Measurements from ENCODE around the gene SLC26A1.

The SLC26A1 gene

DNA sequence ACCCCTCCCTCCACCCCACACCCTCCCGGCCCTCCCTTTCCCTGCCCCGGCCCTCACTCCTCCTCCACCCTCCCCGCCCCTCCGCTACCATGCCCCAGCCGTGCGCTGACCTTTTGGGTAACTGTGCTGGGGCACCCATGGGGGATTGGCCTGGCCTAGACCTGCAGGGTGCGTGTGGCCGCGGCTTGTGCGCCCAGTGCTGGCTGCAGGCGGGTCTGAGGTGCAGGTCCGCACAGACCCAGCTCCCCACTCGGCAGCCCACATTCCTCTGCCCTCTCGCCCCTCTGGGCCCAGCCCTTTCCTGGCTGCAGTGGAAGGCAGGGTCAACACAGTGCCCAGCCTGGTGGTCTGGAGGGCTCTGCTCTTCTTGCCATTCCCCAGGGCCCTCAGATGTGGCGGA, 42.9 kb upstream of the SLC26A1 start:
- Histone ChIP-seq H3K9me3 (ENCODE audit: control insufficient read depth in 2 of 2, low read length in 2 of 2) (no peaks in the 10 kb centered on the region), H3K4me1 (ENCODE audit: control insufficient read depth, insufficient read depth, low read length) (peaks cover 19% of the 10 kb centered on the region), H3K9ac (ENCODE audit: low read length in 2 of 2) (no peak overlapping the region), H3K27ac (ENCODE audit: low read length) (no peak overlapping the region), H3K27me3 (ENCODE audit: control insufficient read depth in 1 of 2, insufficient read depth in 2 of 2, low read length in 2 of 2) (peaks cover 8 to 11% of the 10 kb centered on the region in 2 donors), H3K4me3 (ENCODE audit: low read length in 2 of 2) (no peak overlapping the region), H3K36me3 (ENCODE audit: control insufficient read depth in 2 of 2, insufficient read depth in 2 of 2, low read length in 2 of 2) (no peaks in the 10 kb centered on the region)

DNA sequence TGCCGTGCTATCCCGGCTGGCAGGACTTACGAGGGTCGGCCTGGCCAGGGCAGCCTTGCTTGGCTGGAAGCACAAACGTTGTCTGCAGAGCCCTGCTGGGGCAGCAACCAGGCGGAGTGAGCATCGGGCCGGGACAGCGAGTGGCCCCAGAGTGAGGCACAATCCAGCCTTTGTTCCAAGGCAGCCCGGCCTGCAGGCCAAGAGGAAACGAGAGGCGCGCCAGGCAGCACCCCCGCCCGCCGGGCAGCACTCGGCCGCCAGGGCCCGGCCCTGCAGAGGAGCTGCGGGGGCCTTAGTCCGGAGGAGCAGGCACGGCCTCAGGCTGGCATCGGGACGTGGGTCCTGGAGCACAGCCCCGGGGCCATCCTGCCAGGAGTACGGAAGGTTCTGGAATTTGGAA, 42.3 kb upstream of the SLC26A1 start:
- peaks cover 14% of the 10 kb centered on the region for H3K4me1 ChIP-seq (ENCODE audit: control insufficient read depth, insufficient read depth, low read length)
- peaks cover 6 to 13% of the 10 kb centered on the region in 2 donors for H3K27me3 ChIP-seq (ENCODE audit: control insufficient read depth in 1 of 2, insufficient read depth in 2 of 2, low read length in 2 of 2)
- H3K4me3 ChIP-seq (ENCODE audit: low read length in 2 of 2): no peak overlapping the region
- no peak overlapping the region for H3K9ac ChIP-seq (ENCODE audit: low read length in 2 of 2)
- no peak overlapping the region for H3K27ac ChIP-seq (ENCODE audit: low read length)
- no peaks in the 10 kb centered on the region for H3K36me3 ChIP-seq (ENCODE audit: control insufficient read depth in 2 of 2, insufficient read depth in 2 of 2, low read length in 2 of 2)
- H3K9me3 ChIP-seq (ENCODE audit: control insufficient read depth in 2 of 2, low read length in 2 of 2): no peaks in the 10 kb centered on the region

GRCh38 chr4:1033840-1034551, 40.8 kb upstream of the SLC26A1 start:
- no peak overlapping the region for H3K9ac ChIP-seq (ENCODE audit: low read length in 2 of 2)
- H3K4me1 ChIP-seq (ENCODE audit: control insufficient read depth, insufficient read depth, low read length): peaks cover 3% of the 10 kb centered on the region
- H3K27me3 ChIP-seq (ENCODE audit: control insufficient read depth in 1 of 2, insufficient read depth in 2 of 2, low read length in 2 of 2): peaks cover 9 to 20% of the 10 kb centered on the region in 2 donors
- no peaks in the 10 kb centered on the region for H3K36me3 ChIP-seq (ENCODE audit: control insufficient read depth in 2 of 2, insufficient read depth in 2 of 2, low read length in 2 of 2)
- no peak overlapping the region for H3K27ac ChIP-seq (ENCODE audit: low read length)
- no peaks in the 10 kb centered on the region for H3K9me3 ChIP-seq (ENCODE audit: control insufficient read depth in 2 of 2, low read length in 2 of 2)
- peak overlapping the region in 1 of 2 donors; percentile 35 for H3K4me3 ChIP-seq (ENCODE audit: low read length in 2 of 2)

DNA sequence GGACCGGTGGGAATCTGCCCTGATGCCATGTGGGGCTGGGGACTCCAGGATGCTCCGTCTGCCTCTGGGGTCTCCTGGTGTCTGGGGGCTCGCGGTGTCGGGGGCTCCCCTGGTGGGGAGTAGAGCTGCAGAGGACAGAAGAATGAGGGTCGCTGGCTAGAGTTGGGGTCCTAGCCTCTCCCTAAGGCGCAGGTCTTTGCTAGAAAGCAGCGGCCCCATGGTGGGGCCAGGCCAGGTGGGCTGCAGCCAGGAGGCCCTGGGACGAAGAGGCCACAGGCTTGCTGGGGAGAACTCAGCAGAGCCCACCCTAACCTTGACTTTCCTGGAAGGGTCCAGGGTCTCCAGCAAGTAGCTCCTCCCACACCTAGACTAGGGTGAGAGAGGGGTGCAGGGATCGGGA, 39.7 kb upstream of the SLC26A1 start:
- H3K4me1 ChIP-seq (ENCODE audit: control insufficient read depth, insufficient read depth, low read length): peaks cover 3% of the 10 kb centered on the region
- no peak overlapping the region for H3K9ac ChIP-seq (ENCODE audit: low read length in 2 of 2)
- no peaks in the 10 kb centered on the region for H3K9me3 ChIP-seq (ENCODE audit: control insufficient read depth in 2 of 2, low read length in 2 of 2)
- no peak overlapping the region for H3K4me3 ChIP-seq (ENCODE audit: low read length in 2 of 2)
- H3K36me3 ChIP-seq (ENCODE audit: control insufficient read depth in 2 of 2, insufficient read depth in 2 of 2, low read length in 2 of 2): no peaks in the 10 kb centered on the region
- no peak overlapping the region for H3K27ac ChIP-seq (ENCODE audit: low read length)
- peaks cover 20 to 23% of the 10 kb centered on the region in 2 donors for H3K27me3 ChIP-seq (ENCODE audit: control insufficient read depth in 1 of 2, insufficient read depth in 2 of 2, low read length in 2 of 2)

DNA sequence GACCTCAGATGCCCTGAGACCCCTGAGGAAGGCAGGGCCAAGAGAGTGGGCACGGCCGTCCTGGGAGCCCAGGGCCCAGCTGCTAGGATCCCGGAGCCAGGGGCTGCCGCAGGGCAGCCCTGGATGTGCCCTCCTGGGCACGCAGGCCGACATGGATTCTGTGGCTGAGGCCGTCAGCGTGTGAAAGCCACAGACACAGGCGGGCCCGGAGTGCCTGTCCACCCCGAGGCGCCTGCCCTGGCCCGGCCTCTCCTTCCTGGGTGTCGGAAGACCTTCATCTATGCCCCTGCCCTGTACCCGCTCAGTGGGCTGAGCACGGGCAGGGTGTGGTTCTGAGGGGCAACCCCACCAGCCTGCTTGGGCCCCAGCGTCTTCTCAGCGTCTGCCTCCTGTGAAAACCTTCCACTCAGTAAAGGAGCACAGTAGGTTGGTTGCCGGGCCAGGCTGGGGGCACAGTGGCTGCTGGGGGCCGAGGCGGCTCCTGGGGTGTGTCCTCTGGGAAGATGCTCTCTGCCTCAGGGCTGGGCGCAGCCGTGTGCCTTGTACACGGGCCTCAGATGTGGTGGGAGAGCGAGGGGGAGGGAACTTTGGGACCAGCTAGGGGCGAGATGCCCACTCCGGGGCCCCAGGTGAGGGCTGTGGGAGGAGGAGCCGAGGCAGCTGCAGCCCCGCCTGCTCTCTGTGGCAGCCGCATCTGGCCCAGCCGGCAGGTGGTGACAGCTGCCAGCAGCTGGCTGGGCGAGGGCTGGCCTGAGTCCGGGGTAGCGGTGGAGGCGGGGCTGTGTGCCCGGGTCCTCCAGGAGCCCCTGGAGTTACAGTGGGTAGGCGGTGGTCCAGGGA, 39.0 kb upstream of the SLC26A1 start:
- H3K27ac ChIP-seq (ENCODE audit: low read length): no peak overlapping the region
- H3K9me3 ChIP-seq (ENCODE audit: control insufficient read depth in 2 of 2, low read length in 2 of 2): no peaks in the 10 kb centered on the region
- no peaks in the 10 kb centered on the region for H3K36me3 ChIP-seq (ENCODE audit: control insufficient read depth in 2 of 2, insufficient read depth in 2 of 2, low read length in 2 of 2)
- peaks cover 3% of the 10 kb centered on the region for H3K4me1 ChIP-seq (ENCODE audit: control insufficient read depth, insufficient read depth, low read length)
- H3K27me3 ChIP-seq (ENCODE audit: control insufficient read depth in 1 of 2, insufficient read depth in 2 of 2, low read length in 2 of 2): peaks cover 20 to 23% of the 10 kb centered on the region in 2 donors
- no peak overlapping the region for H3K4me3 ChIP-seq (ENCODE audit: low read length in 2 of 2)
- no peak overlapping the region for H3K9ac ChIP-seq (ENCODE audit: low read length in 2 of 2)

DNA sequence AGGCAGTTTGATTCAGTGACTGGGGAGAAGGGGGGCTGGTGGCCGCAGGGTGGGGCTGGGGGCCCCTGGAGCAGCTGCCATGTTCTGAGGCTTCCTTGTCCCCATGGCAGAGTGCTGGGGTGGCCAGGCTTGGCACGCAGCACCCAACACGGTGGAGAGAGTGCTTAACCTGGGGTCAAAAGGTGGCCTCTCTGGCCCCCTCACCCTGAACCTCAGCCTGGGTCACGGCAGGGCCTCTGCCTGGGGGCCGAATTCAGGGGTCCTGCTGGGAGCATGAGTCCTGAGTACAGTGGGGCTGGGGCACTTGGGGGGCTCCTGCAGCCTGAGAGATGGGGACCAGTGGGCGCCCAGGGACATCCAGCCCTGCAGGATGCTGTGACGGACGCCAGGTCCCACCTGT, 38.1 kb upstream of the SLC26A1 start:
- H3K36me3 ChIP-seq (ENCODE audit: control insufficient read depth in 2 of 2, insufficient read depth in 2 of 2, low read length in 2 of 2): no peaks in the 10 kb centered on the region
- no peak overlapping the region for H3K4me3 ChIP-seq (ENCODE audit: low read length in 2 of 2)
- no peak overlapping the region for H3K27ac ChIP-seq (ENCODE audit: low read length)
- H3K27me3 ChIP-seq (ENCODE audit: control insufficient read depth in 1 of 2, insufficient read depth in 2 of 2, low read length in 2 of 2): peaks cover 20 to 23% of the 10 kb centered on the region in 2 donors
- peaks cover 3% of the 10 kb centered on the region for H3K4me1 ChIP-seq (ENCODE audit: control insufficient read depth, insufficient read depth, low read length)
- H3K9me3 ChIP-seq (ENCODE audit: control insufficient read depth in 2 of 2, low read length in 2 of 2): no peaks in the 10 kb centered on the region
- H3K9ac ChIP-seq (ENCODE audit: low read length in 2 of 2): no peak overlapping the region

DNA sequence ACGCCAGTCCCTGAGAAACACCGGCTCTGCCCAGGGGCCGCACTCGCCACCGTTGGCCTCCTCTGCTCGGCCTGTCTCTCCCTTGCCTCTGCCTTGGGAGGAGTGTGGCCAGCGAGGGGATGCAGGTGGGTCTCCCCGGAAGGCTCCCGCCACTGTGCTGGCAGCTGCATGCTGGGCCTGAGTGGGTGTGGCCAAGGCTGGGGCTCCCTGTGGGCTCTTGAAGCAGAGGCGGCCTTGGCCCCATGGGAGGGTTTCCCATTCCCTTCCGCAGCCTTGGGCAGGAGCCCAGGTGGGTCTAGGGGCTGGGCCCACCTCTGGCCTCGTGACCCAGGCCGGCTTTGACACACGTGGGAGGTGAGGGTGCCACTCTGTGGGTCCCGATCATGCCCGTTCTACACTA, 37.4 kb upstream of the SLC26A1 start:
- peaks cover 3% of the 10 kb centered on the region for H3K4me1 ChIP-seq (ENCODE audit: control insufficient read depth, insufficient read depth, low read length)

DNA sequence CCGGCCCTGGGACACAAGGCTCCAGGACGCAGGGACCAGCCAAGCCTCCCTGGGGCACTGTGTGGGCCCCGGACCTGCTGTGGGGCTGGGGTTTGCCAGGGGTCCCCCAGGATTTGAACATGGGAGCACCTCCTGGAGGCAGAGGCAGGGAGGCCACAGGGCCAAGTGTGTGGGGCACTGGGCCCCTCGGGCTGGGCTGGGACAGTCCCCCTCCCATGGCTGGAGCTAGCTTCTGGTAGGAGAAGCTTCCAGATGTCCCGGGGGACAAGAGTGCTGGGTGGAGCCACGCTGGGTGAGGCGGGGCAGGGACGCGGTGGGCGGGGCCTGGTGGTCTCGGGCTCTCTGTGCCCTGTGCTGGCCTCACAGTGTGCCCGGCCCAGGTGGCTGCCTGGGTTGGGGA, 36.8 kb upstream of the SLC26A1 start:
- Histone ChIP-seq H3K9ac (ENCODE audit: low read length in 2 of 2) (no peak overlapping the region), H3K27me3 (ENCODE audit: control insufficient read depth in 1 of 2, insufficient read depth in 2 of 2, low read length in 2 of 2) (peaks cover 20 to 23% of the 10 kb centered on the region in 2 donors), H3K4me1 (ENCODE audit: control insufficient read depth, insufficient read depth, low read length) (peaks cover 3% of the 10 kb centered on the region), H3K36me3 (ENCODE audit: control insufficient read depth in 2 of 2, insufficient read depth in 2 of 2, low read length in 2 of 2) (peaks cover 4 to 10% of the 10 kb centered on the region in 2 donors), H3K4me3 (ENCODE audit: low read length in 2 of 2) (no peak overlapping the region), H3K9me3 (ENCODE audit: control insufficient read depth in 2 of 2, low read length in 2 of 2) (no peaks in the 10 kb centered on the region), H3K27ac (ENCODE audit: low read length) (no peak overlapping the region)

More for the DNA sequence above, 37.4 kb upstream of the SLC26A1 start:
- no peak overlapping the region for H3K4me3 ChIP-seq (ENCODE audit: low read length in 2 of 2)
- H3K36me3 ChIP-seq (ENCODE audit: control insufficient read depth in 2 of 2, insufficient read depth in 2 of 2, low read length in 2 of 2): peaks cover under 1 to 5% of the 10 kb centered on the region in 2 donors
- no peaks in the 10 kb centered on the region for H3K9me3 ChIP-seq (ENCODE audit: control insufficient read depth in 2 of 2, low read length in 2 of 2)
- no peak overlapping the region for H3K9ac ChIP-seq (ENCODE audit: low read length in 2 of 2)
- no peak overlapping the region for H3K27ac ChIP-seq (ENCODE audit: low read length)
- H3K27me3 ChIP-seq (ENCODE audit: control insufficient read depth in 1 of 2, insufficient read depth in 2 of 2, low read length in 2 of 2): peaks cover 20 to 23% of the 10 kb centered on the region in 2 donors

DNA sequence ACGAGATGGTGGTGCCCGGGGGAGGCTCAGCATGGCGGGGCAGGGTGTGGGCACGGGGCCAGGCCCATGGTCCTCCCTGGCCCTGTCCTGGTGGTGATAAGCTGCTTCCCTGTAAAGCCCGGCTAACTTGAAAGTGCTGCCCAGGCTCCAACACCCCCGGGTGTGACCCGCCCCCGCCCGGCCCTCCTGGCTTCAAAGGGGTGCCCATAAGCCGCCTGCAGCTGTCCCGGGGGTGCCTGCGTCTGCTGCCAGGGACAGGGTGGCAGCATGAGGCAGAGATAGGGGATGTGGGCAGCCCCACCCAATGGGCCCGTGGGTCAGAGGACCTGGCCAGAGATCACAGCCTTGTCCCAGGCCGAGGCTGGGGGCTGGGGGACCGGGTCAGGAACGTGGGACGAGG, 36.3 kb upstream of the SLC26A1 start:
- H3K27ac ChIP-seq (ENCODE audit: low read length): no peak overlapping the region
- H3K27me3 ChIP-seq (ENCODE audit: control insufficient read depth in 1 of 2, insufficient read depth in 2 of 2, low read length in 2 of 2): peaks cover 20 to 23% of the 10 kb centered on the region in 2 donors
- no peaks in the 10 kb centered on the region for H3K9me3 ChIP-seq (ENCODE audit: control insufficient read depth in 2 of 2, low read length in 2 of 2)
- no peak overlapping the region for H3K9ac ChIP-seq (ENCODE audit: low read length in 2 of 2)
- peaks cover 4 to 10% of the 10 kb centered on the region in 2 donors for H3K36me3 ChIP-seq (ENCODE audit: control insufficient read depth in 2 of 2, insufficient read depth in 2 of 2, low read length in 2 of 2)
- peaks cover 3% of the 10 kb centered on the region for H3K4me1 ChIP-seq (ENCODE audit: control insufficient read depth, insufficient read depth, low read length)
- H3K4me3 ChIP-seq (ENCODE audit: low read length in 2 of 2): no peak overlapping the region

GRCh38 chr4:1028574-1029220, 35.5 kb upstream of the SLC26A1 start:
- Histone ChIP-seq H3K9ac (ENCODE audit: low read length in 2 of 2) (no peak overlapping the region), H3K4me3 (ENCODE audit: low read length in 2 of 2) (no peak overlapping the region), H3K9me3 (ENCODE audit: control insufficient read depth in 2 of 2, low read length in 2 of 2) (no peaks in the 10 kb centered on the region), H3K27me3 (ENCODE audit: control insufficient read depth in 1 of 2, insufficient read depth in 2 of 2, low read length in 2 of 2) (peaks cover 20 to 22% of the 10 kb centered on the region in 2 donors), H3K36me3 (ENCODE audit: control insufficient read depth in 2 of 2, insufficient read depth in 2 of 2, low read length in 2 of 2) (peaks cover 4 to 10% of the 10 kb centered on the region in 2 donors), H3K27ac (ENCODE audit: low read length) (no peak overlapping the region), H3K4me1 (ENCODE audit: control insufficient read depth, insufficient read depth, low read length) (peaks cover 3% of the 10 kb centered on the region)
